ENCODE results near the gene NHLRC4.

The NHLRC4 gene

DNA sequence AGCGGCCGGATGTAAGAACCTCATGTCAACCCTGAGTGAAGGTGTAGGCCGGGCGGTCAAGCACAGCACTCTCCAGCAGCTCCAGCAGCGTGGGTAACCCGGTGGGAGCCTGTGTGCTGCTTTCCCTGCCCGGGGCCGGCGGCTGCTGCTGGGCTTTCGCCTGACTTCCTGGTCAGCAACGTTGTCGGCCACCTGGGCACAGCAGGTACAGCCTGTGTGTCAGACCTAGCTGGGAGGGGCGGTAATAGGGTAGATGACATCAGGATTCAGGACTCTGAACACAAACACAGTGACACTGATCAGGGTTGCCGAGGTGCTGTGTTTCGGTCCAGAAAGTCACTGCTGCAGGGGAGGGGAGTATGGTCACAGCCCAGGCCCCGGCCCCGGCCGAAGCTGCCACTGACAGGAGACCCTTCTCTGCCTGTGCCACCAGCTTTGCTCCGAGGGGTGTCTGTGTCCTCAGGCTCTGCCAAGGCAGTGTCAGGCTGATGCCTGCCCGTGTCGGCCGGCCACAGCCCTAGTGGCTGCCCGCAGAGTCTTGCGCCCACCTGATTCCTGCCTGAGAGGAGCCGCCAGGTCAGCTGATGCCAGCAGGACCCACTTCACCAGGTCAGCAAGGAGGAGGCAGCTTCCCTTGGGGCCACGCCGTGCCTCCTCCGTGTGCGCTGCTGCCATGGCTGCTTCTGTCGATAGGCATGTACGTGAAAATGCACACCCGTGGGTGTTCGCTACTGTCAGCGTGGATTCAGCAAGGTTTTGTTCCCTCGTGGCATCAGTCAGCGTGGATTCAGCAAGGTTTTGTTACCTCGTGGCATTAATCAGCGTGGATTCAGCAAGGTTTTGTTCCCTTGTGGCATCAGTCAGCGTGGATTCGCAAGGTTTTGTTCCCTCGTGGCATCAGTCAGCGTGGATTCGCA lies 32.3 kb downstream of the NHLRC4 start:
- H3K27ac ChIP-seq, result no peak overlapping the region
- no peak overlapping the region for H3K4me3 ChIP-seq
- no peak for DNase-seq (ENCODE audit: low read depth, low spot score)
- TF ChIP-seq EZH2 (IDR thresholded peaks at IDR 0.05) (no peak), FOXP2 (optimal IDR thresholded peaks at IDR 0.05; ENCODE audit: control extremely low read depth, extremely low read length, insufficient read depth) (no peak), POLR2AphosphoS5 (IDR thresholded peaks at IDR 0.05; ENCODE audit: borderline replicate concordance, low read depth, low read length) (no peak)
- H3K9ac ChIP-seq (ENCODE audit: insufficient read length), result no peak overlapping the region
- H3K9me3 ChIP-seq (ENCODE audit: low read depth, low read length), result no peaks in the 10 kb centered on the region
- H3K36me3 ChIP-seq (ENCODE audit: insufficient read depth, low read length), result no peaks in the 10 kb centered on the region

DNA sequence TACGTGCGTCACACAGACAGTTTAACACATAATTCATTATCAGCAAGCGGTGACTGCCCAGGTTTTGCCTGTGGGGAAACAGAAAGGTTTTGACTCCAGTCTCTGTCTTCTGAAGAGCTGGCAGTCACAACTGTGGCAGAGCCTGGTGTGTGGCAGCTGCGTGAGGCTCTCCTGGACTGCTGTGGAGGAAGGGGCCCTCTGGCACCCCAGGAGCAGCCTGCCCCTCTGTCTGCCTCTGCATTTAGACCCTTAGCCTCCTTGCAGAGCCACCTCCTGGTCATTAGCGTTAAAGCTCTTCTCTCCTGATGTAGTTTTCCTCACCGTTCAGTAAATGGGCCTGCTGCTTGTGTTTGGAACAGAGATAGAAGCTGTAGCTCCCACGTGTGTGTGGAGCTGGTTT lies 34.0 kb downstream of the NHLRC4 start:
- no peak overlapping the region for H3K4me3 ChIP-seq
- TF ChIP-seq FOXP2 (optimal IDR thresholded peaks at IDR 0.05; ENCODE audit: control extremely low read depth, extremely low read length, insufficient read depth) (no peak), EZH2 (IDR thresholded peaks at IDR 0.05) (no peak), POLR2AphosphoS5 (IDR thresholded peaks at IDR 0.05; ENCODE audit: borderline replicate concordance, low read depth, low read length) (no peak)
- H3K9me3 ChIP-seq (ENCODE audit: low read depth, low read length), result no peaks in the 10 kb centered on the region
- no peak overlapping the region for H3K9ac ChIP-seq (ENCODE audit: insufficient read length)
- no peaks in the 10 kb centered on the region for H3K36me3 ChIP-seq (ENCODE audit: insufficient read depth, low read length)
- no peak overlapping the region for H3K27ac ChIP-seq
- no peak for DNase-seq (ENCODE audit: low read depth, low spot score)

DNA sequence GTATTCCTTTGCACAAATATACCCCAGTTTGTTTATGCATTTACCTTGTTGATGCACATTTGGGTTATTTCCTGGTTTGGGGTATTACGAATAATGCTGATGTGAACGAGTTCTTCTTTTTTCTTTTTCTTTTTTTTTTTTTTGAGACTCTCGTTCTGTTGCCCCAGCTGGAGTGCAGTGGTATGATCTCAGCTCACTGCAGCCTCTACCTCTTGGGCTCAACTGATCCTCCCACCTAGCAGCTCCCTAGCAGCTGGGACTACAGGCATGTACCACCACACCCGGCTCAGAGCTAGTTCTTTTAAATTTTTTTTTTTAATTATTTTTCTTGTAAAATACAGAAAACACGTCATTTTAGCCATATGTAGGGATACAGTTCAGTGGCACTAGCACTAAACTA lies 37.1 kb downstream of the NHLRC4 start:
- H3K9me3 ChIP-seq (ENCODE audit: low read depth, low read length), result no peaks in the 10 kb centered on the region
- no peak overlapping the region for H3K9ac ChIP-seq (ENCODE audit: insufficient read length)
- 0 out of 2 replicates have a peak overlapping the region, but pooled peaks have one; percentile 55 for H3K27ac ChIP-seq
- TF ChIP-seq EZH2 (IDR thresholded peaks at IDR 0.05) (no peak), POLR2AphosphoS5 (IDR thresholded peaks at IDR 0.05; ENCODE audit: borderline replicate concordance, low read depth, low read length) (no peak), FOXP2 (optimal IDR thresholded peaks at IDR 0.05; ENCODE audit: control extremely low read depth, extremely low read length, insufficient read depth) (no peak)
- H3K4me3 ChIP-seq, result peak overlapping the region; percentile 35; the same call in 1 of the 2 replicates
- no peaks in the 10 kb centered on the region for H3K36me3 ChIP-seq (ENCODE audit: insufficient read depth, low read length)
- DNase-seq (ENCODE audit: low read depth, low spot score), result no peak

DNA sequence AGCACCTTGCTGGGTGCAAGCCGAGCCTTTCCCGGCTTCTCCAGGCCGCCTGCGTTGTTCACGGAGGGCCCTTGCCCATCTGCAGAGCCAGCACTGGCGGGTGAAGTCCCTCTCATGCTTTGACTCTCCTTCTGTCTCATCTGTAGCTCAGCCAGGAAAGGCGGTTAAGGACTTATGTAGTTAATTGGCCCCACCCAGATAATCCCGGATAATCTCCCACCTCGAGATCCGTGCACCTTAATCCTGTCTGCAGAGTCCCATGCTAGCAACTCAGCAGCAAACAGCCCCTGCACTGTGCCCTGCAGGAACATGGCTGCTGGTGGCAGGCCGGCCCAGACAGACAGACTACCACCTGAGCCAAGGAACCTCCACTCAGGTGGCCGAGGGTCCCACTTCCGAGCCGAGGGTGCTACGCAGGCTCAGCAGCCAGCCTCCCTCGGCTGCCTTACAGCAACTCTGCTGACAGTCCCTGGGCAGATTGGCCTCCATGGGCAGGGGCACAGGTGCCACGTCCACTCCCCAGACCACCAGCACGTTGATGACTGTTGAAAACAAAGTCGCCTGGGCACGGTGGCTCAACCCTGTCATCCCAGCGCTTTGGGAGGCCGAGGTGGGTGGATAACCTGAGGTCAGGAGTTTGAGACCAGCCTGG lies 40.0 kb downstream of the NHLRC4 start:
- TF ChIP-seq EZH2 (IDR thresholded peaks at IDR 0.05) (no peak), POLR2AphosphoS5 (IDR thresholded peaks at IDR 0.05; ENCODE audit: borderline replicate concordance, low read depth, low read length) (no peak), FOXP2 (optimal IDR thresholded peaks at IDR 0.05; ENCODE audit: control extremely low read depth, extremely low read length, insufficient read depth) (no peak)
- Histone ChIP-seq H3K9me3 (ENCODE audit: low read depth, low read length) (no peaks in the 10 kb centered on the region), H3K27ac (no peak overlapping the region), H3K9ac (ENCODE audit: insufficient read length) (no peak overlapping the region), H3K36me3 (ENCODE audit: insufficient read depth, low read length) (no peaks in the 10 kb centered on the region), H3K4me3 (no peak overlapping the region)
- no peak for DNase-seq (ENCODE audit: low read depth, low spot score)

DNA sequence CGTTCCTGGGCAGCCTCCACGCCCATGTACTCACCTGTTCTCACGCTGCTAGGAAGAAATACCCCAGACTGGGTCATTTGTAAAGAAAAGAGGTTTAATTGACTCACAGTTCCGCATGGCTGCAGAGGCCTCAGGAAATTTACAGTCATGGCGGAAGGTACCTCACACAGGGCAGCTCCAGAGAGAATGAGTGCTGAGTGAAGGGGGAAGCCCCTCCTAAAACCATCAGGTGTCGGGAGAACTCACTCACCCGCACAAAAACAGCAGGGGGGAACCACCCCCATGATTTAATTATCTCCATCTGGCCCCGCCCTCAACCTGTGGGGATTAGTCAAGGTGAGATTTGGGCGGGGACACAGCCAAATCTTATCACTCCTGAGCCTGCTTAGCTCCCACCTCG lies 41.2 kb downstream of the NHLRC4 start:
- Histone ChIP-seq H3K36me3 (ENCODE audit: insufficient read depth, low read length) (no peaks in the 10 kb centered on the region), H3K9ac (ENCODE audit: insufficient read length) (no peak overlapping the region), H3K4me3 (no peak overlapping the region), H3K9me3 (ENCODE audit: low read depth, low read length) (no peaks in the 10 kb centered on the region), H3K27ac (no peak overlapping the region)
- TF ChIP-seq EZH2 (IDR thresholded peaks at IDR 0.05), result no peak
- no peak for TF ChIP-seq FOXP2 (optimal IDR thresholded peaks at IDR 0.05; ENCODE audit: control extremely low read depth, extremely low read length, insufficient read depth)
- TF ChIP-seq POLR2AphosphoS5 (IDR thresholded peaks at IDR 0.05; ENCODE audit: borderline replicate concordance, low read depth, low read length), result no peak
- DNase-seq (ENCODE audit: low read depth, low spot score), result no peak

- Histone ChIP-seq H3K36me3 (ENCODE audit: insufficient read depth, low read length) (no peaks in the 10 kb centered on the region), H3K4me3 (no peak overlapping the region), H3K9ac (ENCODE audit: insufficient read length) (no peak overlapping the region), H3K9me3 (ENCODE audit: low read depth, low read length) (no peaks in the 10 kb centered on the region), H3K27ac (no peak overlapping the region)
- TF ChIP-seq EZH2 (IDR thresholded peaks at IDR 0.05), result no peak
- TF ChIP-seq FOXP2 (optimal IDR thresholded peaks at IDR 0.05; ENCODE audit: control extremely low read depth, extremely low read length, insufficient read depth), result no peak
- no peak for TF ChIP-seq POLR2AphosphoS5 (IDR thresholded peaks at IDR 0.05; ENCODE audit: borderline replicate concordance, low read depth, low read length)
- no peak for DNase-seq (ENCODE audit: low read depth, low spot score)
These were observed 42.5 kb downstream of the NHLRC4 start for GRCh38 chr16:609316-609715.

DNA sequence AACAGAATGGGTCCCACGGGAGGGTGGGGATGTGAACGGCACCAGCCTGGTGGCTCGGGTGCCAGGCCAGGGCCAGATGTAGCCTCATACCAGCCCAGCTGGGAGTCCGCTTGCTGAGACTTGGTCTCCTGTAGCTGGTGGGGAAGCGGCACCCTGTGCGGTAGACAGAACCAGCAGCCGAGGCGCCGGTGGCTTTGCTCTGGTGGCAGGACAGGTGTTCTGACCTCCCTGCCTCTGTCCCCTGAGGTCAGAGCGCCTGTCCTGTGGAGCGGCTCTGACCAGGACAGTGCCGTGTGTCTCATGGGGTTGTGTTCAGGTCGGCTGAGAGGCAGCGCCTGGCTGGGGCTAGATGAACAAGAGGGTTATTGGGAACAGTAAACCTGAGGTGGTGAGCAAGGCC lies 43.2 kb downstream of the NHLRC4 start:
- H3K9ac ChIP-seq (ENCODE audit: insufficient read length), result no peak overlapping the region
- no peak overlapping the region for H3K27ac ChIP-seq
- TF ChIP-seq POLR2AphosphoS5 (IDR thresholded peaks at IDR 0.05; ENCODE audit: borderline replicate concordance, low read depth, low read length), result no peak
- no peak for TF ChIP-seq FOXP2 (optimal IDR thresholded peaks at IDR 0.05; ENCODE audit: control extremely low read depth, extremely low read length, insufficient read depth)
- TF ChIP-seq EZH2 (IDR thresholded peaks at IDR 0.05), result no peak
- H3K36me3 ChIP-seq (ENCODE audit: insufficient read depth, low read length), result no peaks in the 10 kb centered on the region
- no peaks in the 10 kb centered on the region for H3K9me3 ChIP-seq (ENCODE audit: low read depth, low read length)
- H3K4me3 ChIP-seq, result no peak overlapping the region
- DNase-seq (ENCODE audit: low read depth, low spot score), result no peak

DNA sequence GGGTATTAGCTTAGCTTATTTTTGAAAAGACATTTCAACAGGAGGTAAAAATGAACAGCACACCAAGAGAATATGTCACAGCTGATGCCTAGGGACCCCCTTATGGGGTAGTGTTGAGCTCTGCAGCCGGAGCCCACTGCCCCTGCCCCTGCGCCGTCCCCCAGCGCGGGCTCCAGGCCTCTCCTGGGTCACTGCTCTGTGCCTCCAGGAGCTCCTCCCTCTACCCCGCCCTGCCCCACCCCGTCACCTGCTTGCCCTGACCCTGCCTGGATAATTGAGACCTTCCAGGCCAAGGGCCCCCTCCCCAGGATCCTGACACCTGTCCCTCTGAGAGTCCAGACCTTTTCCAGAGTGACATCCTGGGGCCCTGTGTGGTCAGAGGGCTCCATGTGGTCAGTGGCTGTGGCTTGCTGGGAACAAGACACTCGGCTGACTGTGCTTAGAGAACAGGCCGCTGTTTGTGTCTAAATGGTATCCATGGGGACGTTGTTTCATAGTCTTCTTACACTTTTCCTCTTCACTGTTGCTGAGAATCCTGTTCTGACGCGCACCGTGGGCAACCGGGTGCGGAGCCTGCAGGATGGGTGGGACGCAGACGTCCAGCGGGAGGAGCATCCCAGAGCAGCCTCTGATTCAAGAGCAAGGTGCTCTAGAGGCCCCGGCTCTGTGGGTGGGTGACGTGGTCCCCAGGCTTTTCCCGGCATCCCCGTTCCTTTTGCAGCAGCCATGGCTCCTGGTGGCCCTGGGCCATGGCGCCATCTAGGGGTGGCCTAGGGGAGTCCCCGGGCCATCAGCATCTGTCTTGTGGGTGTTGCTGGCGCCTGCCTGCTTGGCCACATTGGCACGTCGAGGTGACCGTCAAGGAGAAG lies 43.9 kb downstream of the NHLRC4 start:
- H3K36me3 ChIP-seq (ENCODE audit: insufficient read depth, low read length), result no peaks in the 10 kb centered on the region
- no peak overlapping the region for H3K27ac ChIP-seq
- H3K4me3 ChIP-seq, result no peak overlapping the region
- no peak overlapping the region for H3K9ac ChIP-seq (ENCODE audit: insufficient read length)
- DNase-seq (ENCODE audit: low read depth, low spot score), result no peak
- H3K9me3 ChIP-seq (ENCODE audit: low read depth, low read length), result no peaks in the 10 kb centered on the region
- no peak for TF ChIP-seq FOXP2 (optimal IDR thresholded peaks at IDR 0.05; ENCODE audit: control extremely low read depth, extremely low read length, insufficient read depth)
- no peak for TF ChIP-seq EZH2 (IDR thresholded peaks at IDR 0.05)
- TF ChIP-seq POLR2AphosphoS5 (IDR thresholded peaks at IDR 0.05; ENCODE audit: borderline replicate concordance, low read depth, low read length), result no peak

Data from SK-N-MC (cell line).